Uterus (tissue), 4 donors: Measurements from ENCODE around the gene TUBB4B. TPM values are rescaled to one million over a fixed set of nuclear protein-coding genes. Genes with fewer than 3 reads are reported as not detected.

Source experiments
- DNase-seq, 2 donors: peaks; one replicate each; pipeline ENCODE4 v3.0.0-alpha.2; 2019 to 2020
- H3K27ac ChIP-seq, 2 donors: fragments of 200-600 bp; sonication (generic); 1 replicate in 1 of 2; 2 replicates in 1 of 2; pipeline ENCODE4 v1.5.1; 2016 to 2018
- H3K27me3 ChIP-seq, 2 donors: fragments of 200-600 bp; sonication (generic); one replicate each; pipeline ENCODE4 v1.5.1; 2018 to 2019; ENCODE audit warnings: control low read depth in 1 of 2
- H3K36me3 ChIP-seq, 2 donors: fragments of 200-600 bp; sonication (generic); one replicate each; pipeline ENCODE4 v1.5.1; 2019; ENCODE audit warnings: control low read depth in 1 of 2
- H3K4me1 ChIP-seq, 2 donors: fragments of 200-600 bp; sonication (generic); one replicate each; pipeline ENCODE4 v1.5.1; 2018 to 2019; ENCODE audit warnings: control low read depth in 1 of 2
- H3K4me3 ChIP-seq, 2 donors: fragments of 200-600 bp; sonication (generic); 1 replicate in 1 of 2; 2 replicates in 1 of 2; pipeline ENCODE4 v1.5.1; 2018 to 2019; ENCODE audit warnings: mild to moderate bottlenecking in 1 of 2
- H3K9me3 ChIP-seq, 2 donors: fragments of 200-600 bp; sonication (generic); one replicate each; pipeline ENCODE4 v1.5.1; 2019; ENCODE audit warnings: control low read depth in 1 of 2
- POLR2A ChIP-seq, 2 donors: fragments of 450-650 bp; IDR thresholded peaks; one replicate each; pipeline ENCODE4 v1.6.1; 2016; ENCODE audit warnings: antibody characterized with exemption in 2 of 2, mild to moderate bottlenecking in 1 of 2, moderate library complexity in 1 of 2
- intact Hi-C: fragments of 100-400 bp; cut with DNase I; formaldehyde crosslinking; loops from one replicate; pipeline ENCODE4 v1.15.1; 2023; ENCODE audit warnings: low total_unique reads
- total RNA-seq, 4 donors: library from RNA; depleted of rRNA in 3 of 4; stranded (reverse); fragments of >200 nt in 3 of 4; gene quantifications; one replicate each; pipeline versions ENCODE4 v1.1.0 to v1.2.4, GENCODE V29; 2014 to 2023
- TF ChIP-seq, protein P1 (sequence below), 4 experiments: fragments of 200-600 bp in 2 of 4; fragments of 450-650 bp in 2 of 4; sonication (generic) in 2 of 4; IDR thresholded peaks; one replicate each; pipeline ENCODE4 v1.5.1; 2016 to 2019; ENCODE audit warnings: antibody characterized with exemption in 4 of 4, mild to moderate bottlenecking in 2 of 4, moderate library complexity in 1 of 4
- donor health status: DM: yes; HTN: yes; CAD: no.

TUBB4B gene
- total RNA-seq, 4 donors from 2014 or later = 91.5 to 174 (median 139) TPM

- H3K4me1 ChIP-seq = peaks cover 23 to 26% of the 10 kb centered on the region in 2 donors
- no peak for TF ChIP-seq POLR2A (IDR thresholded peaks at IDR 0.05)
- TF ChIP-seq, protein P1, sequence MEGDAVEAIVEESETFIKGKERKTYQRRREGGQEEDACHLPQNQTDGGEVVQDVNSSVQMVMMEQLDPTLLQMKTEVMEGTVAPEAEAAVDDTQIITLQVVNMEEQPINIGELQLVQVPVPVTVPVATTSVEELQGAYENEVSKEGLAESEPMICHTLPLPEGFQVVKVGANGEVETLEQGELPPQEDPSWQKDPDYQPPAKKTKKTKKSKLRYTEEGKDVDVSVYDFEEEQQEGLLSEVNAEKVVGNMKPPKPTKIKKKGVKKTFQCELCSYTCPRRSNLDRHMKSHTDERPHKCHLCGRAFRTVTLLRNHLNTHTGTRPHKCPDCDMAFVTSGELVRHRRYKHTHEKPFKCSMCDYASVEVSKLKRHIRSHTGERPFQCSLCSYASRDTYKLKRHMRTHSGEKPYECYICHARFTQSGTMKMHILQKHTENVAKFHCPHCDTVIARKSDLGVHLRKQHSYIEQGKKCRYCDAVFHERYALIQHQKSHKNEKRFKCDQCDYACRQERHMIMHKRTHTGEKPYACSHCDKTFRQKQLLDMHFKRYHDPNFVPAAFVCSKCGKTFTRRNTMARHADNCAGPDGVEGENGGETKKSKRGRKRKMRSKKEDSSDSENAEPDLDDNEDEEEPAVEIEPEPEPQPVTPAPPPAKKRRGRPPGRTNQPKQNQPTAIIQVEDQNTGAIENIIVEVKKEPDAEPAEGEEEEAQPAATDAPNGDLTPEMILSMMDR (IDR thresholded peaks at IDR 0.05) = no peak
- H3K27me3 ChIP-seq = no peaks in the 10 kb centered on the region
- intact Hi-C loops = no loop called here
- H3K27ac ChIP-seq = no peak overlapping the region
- no peaks in the 10 kb centered on the region for H3K36me3 ChIP-seq
- no peak overlapping the region for H3K4me3 ChIP-seq
- no peak for DNase-seq
- H3K9me3 ChIP-seq = no peaks in the 10 kb centered on the region
These were observed 38.1 kb upstream of the TUBB4B start for GRCh38 chr9:137202966-137203365.

- no peaks in the 10 kb centered on the region for H3K9me3 ChIP-seq
- H3K27ac ChIP-seq = no peak overlapping the region
- H3K4me1 ChIP-seq = peaks cover 11 to 16% of the 10 kb centered on the region in 2 donors
These were observed 36.4 kb upstream of the TUBB4B start for GRCh38 chr9:137204731-137205125.

GRCh38 chr9:137205126-137206069 lies 35.7 kb upstream of the TUBB4B start, which contains the start of the genes NDOR1 and TMEM203:
Gene NDOR1, plus strand, starts transcription at chr9:137205700. Its CDS starts 78 bp downstream, at chr9:137205778.
Gene TMEM203, minus strand, starts transcription at chr9:137205648. Its CDS starts 234 bp downstream, at chr9:137205414.
- Histone ChIP-seq H3K4me1 (peaks cover 9 to 15% of the 10 kb centered on the region in 2 donors), H3K9me3 (no peaks in the 10 kb centered on the region), H3K27me3 (no peaks in the 10 kb centered on the region), H3K4me3 (peak within 1 kb of the TSS; percentile 86 to 91), H3K36me3 (no peaks in the 10 kb centered on the region), H3K27ac (peak within 1 kb of the TSS; percentile 29 to 79)
- intact Hi-C loops = no loop called here
- TF ChIP-seq, protein P1 (IDR thresholded peaks at IDR 0.05) = peak in 1 of 4 experiments; percentile 37
- TF ChIP-seq POLR2A (IDR thresholded peaks at IDR 0.05) = peak; percentile 58 to 79
- DNase-seq = peak; percentile 88 to 91

More at GRCh38 chr9:137204731-137205125, 36.4 kb upstream of the TUBB4B start:
- intact Hi-C loops = no loop called here
- no peak for DNase-seq
- H3K36me3 ChIP-seq = no peaks in the 10 kb centered on the region
- no peak for TF ChIP-seq POLR2A (IDR thresholded peaks at IDR 0.05)
- TF ChIP-seq, protein P1 (IDR thresholded peaks at IDR 0.05) = no peak
- no peaks in the 10 kb centered on the region for H3K27me3 ChIP-seq
- H3K4me3 ChIP-seq = peak overlapping the region; percentile 86 to 91

DNA sequence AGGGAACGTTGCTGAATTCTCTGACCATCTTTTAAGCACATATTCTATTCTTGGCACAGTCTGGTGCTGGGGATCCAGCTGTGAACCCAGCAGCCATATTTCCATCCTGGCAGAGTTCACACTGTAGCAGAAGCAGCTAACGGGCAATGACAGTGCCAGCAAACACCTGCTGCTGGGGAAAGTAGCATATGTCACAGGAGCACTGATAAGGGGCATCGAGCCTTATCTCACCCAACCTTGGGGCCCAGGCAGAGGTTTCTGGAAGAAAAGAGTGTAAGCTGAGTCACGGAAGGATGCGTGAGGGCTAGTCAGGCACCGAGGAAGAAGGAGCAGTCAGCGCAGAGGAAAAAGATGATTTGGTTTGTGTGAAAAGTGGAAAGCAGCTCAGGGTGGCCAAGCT lies 34.5 kb upstream of the TUBB4B start:
- H3K27me3 ChIP-seq = no peaks in the 10 kb centered on the region
- intact Hi-C loops = no loop called here
- no peak for DNase-seq
- H3K9me3 ChIP-seq = no peaks in the 10 kb centered on the region
- H3K4me1 ChIP-seq = peaks cover 9 to 15% of the 10 kb centered on the region in 2 donors
- peak overlapping the region in 1 of 2 donors; percentile 86 for H3K4me3 ChIP-seq
- H3K27ac ChIP-seq = no peak overlapping the region
- TF ChIP-seq, protein P1 (IDR thresholded peaks at IDR 0.05) = no peak
- TF ChIP-seq POLR2A (IDR thresholded peaks at IDR 0.05) = no peak
- no peaks in the 10 kb centered on the region for H3K36me3 ChIP-seq

DNA sequence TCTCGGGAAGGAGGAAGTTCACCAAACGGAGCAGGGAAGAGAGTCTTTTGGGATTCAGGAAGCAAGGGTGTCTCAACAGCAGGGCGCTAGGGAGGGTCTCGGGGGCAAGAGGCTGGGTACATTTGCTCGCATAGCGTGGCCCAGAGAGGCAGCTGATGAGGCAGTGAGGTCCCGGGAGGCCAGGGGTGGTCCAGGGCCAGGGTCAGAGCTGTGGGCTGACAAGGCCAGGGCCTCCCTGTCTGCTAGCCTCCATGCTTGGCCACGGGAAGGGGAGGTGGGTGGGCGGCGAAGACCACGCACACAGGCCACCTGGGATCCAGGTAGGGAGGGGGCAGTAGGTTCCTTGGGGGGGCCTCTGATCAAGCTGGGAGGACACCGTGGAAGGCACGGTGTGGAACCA lies 29.6 kb upstream of the TUBB4B start:
- Histone ChIP-seq H3K27ac (no peak overlapping the region), H3K4me1 (peaks cover 0 to under 1% of the 10 kb centered on the region in 2 donors), H3K36me3 (no peaks in the 10 kb centered on the region), H3K27me3 (no peaks in the 10 kb centered on the region), H3K4me3 (no peak overlapping the region), H3K9me3 (no peaks in the 10 kb centered on the region)
- TF ChIP-seq POLR2A (IDR thresholded peaks at IDR 0.05) = no peak
- TF ChIP-seq, protein P1 (IDR thresholded peaks at IDR 0.05) = no peak
- intact Hi-C loops = no loop called here
- no peak for DNase-seq
